Fibroblast of the aortic adventitia (primary cell): ENCODE data around the gene CLPSL1. TPM values are rescaled to one million over a fixed set of nuclear protein-coding genes. Genes with fewer than 3 reads are reported as not detected.

Experiments
- DNase-seq: peaks from one replicate; pipeline ENCODE4 v3.0.0-alpha.2; 2010; ENCODE audit warnings: low read depth
- H3K4me3 ChIP-seq: 2 replicates; pipeline ENCODE4 v1.5.1; 2011; ENCODE audit warnings: low read depth, mild to moderate bottlenecking, control low read depth, low read length, moderate library complexity
- total RNA-seq: library from RNA; depleted of rRNA; stranded (reverse); fragments of >200 nt; gene quantifications from 2 replicates; pipeline ENCODE4 v1.2.3, GENCODE V29; 2012; ENCODE audit warnings: low replicate concordance
- TF ChIP-seq, protein P1 (sequence below): IDR thresholded peaks from 2 replicates; pipeline ENCODE4 v1.5.1; 2011; ENCODE audit warnings: mild to moderate bottlenecking, low read length, control low read depth, inconsistent platforms; ENCODE audit not compliant: insufficient read depth

Gene CLPSL1
- total RNA-seq, 1 donor, result not detected

DNA sequence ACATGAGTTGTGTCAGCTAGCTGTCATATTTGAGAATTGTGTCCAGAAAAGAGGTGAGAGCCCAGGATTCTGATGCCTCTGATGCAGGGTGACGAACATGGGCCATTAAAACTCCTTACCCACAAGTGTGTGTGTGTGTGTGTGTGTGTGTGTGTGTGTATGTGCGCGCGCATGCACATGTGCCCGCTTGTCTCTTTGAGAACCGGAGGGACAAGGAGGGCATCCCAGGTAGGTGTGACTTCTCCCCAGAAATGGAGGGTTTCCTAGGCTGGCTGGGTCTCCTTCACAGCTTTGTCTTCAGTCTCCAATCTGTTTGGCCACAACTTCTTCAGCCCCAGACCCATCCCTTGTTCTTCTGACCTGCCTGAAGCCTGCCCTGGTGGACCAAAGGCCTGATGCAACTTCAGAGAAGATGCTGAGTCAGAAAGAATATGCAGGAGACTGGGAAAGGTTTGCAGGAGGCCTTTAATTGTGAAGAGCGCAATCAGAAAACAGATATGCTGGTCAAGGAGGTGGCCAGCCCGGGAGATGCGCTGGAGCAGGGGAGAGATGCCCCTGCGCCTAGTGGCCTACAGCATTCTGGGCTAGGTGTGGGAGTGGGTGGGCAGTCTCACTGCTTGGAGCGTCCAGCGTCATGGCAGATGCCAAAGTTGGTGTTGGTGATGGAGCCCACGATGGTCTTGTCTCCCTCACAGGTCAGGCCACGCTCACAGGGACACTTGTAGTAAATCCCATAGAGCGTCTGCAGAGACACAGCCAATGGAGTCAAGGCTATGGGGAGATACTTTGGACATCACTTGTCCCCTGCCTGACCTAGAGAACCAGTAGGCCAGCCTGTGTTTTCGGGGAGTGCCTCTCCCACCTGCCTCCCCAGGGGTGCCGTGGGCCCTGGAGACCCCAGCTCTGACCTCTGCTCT, 14.0 kb downstream of the CLPSL1 start:
- TF ChIP-seq, protein P1, sequence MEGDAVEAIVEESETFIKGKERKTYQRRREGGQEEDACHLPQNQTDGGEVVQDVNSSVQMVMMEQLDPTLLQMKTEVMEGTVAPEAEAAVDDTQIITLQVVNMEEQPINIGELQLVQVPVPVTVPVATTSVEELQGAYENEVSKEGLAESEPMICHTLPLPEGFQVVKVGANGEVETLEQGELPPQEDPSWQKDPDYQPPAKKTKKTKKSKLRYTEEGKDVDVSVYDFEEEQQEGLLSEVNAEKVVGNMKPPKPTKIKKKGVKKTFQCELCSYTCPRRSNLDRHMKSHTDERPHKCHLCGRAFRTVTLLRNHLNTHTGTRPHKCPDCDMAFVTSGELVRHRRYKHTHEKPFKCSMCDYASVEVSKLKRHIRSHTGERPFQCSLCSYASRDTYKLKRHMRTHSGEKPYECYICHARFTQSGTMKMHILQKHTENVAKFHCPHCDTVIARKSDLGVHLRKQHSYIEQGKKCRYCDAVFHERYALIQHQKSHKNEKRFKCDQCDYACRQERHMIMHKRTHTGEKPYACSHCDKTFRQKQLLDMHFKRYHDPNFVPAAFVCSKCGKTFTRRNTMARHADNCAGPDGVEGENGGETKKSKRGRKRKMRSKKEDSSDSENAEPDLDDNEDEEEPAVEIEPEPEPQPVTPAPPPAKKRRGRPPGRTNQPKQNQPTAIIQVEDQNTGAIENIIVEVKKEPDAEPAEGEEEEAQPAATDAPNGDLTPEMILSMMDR, result no peak
- no peak for DNase-seq
- no peak overlapping the region for H3K4me3 ChIP-seq

DNA sequence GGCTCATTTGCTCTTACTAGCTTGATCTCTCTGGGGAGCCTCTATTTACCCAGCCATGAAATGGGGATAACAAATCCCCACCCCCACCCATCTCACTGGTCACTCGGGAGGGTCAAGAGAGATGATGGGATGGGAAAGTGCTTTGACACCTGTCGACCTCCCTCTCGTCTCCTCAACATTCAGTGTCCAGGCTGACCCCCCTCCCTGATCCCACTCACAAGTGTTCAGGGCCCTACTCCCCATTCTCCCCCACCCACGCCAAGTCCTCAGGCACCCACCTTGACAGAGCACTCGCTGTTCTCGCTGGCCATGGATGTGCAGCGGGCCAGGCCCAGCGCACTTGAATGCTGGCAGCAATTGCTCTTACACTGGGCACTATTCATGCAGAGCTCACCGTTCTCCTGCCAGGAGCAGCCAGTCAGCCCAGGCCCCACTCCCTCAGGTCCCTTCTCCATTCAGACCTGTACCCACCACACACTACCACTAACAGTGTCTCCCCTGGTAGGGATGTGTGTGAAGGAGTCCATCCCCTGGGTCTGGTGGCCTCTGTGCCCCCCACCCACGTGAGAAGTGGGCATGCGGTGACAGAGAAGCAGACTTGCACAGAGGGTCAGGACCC, 14.7 kb downstream of the CLPSL1 start:
- DNase-seq, result no peak
- H3K4me3 ChIP-seq, result no peak overlapping the region
- TF ChIP-seq, protein P1, result no peak

DNA sequence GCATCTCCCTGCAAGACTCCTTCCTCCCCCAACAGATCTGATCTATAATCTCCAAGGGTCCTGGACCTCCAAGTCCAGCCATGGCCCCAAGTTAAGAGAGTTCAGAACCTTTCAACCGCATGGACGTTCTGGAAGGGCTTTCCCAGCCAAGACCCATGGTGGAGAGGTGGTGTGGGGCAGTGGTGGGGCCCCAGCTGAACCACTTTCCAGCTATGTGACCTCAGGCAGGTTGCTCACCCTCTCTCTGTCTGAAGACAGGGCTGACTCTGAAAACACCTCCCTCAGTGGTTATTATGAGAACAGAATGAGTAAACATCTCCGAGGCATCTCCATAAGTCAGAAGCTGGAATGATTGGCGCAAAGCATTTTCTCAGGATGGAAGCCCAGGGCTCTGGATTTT, 15.4 kb downstream of the CLPSL1 start:
- no peak for DNase-seq
- no peak overlapping the region for H3K4me3 ChIP-seq
- TF ChIP-seq, protein P1, result no peak

DNA sequence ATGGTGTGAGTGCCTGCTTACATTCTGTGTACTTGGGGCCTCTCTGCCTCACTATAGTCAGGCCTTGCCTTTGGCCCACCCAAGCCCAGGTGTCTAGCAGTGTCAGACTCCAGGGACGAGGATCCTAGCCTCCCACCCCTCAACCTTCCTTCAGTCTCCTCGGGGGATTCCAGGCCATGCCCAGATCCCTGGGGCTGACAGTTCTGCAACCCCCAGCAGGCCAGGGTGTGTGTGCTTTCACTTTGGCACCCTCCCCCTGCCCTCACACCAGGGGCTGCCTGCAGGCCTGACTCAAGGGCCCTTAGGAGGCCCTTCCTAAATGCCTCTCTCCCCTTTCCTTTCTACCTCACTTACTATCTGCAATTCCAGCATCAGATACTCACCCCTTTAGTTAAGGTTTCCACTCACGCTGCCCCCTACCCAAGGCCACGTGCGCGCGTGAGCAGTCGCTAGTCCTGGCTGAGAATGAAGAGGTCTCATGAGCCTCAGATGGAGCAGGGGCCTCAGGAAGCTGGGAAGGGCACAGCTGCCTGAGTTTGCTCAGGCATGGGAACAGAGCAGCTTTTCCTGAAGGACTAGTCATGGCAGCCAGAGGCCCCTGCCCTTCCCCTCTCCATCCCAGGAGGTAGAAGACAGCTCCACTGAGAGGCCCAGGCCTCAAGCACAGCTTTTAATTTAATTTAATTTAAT, 17.2 kb downstream of the CLPSL1 start:
- no peak overlapping the region for H3K4me3 ChIP-seq
- DNase-seq, result no peak
- TF ChIP-seq, protein P1, result no peak

DNA sequence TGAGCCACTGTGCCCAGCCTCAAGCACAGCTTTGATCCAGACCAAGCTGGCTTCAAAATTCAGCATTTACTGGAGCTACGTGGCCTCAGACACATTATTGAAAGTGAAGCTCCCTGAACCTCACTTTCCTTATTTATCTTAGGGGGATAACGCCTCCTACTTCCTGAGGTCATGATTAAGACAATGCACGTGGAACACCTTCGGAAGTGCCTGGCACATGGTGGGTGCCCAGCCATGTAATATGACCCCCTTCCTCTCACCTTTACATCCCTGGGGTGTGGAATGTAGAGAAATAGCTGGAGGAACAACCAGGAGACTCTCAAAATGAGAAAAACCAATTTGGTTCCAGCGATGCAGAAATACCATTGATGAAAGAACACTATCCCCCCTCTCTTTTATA, 17.9 kb downstream of the CLPSL1 start:
- no peak overlapping the region for H3K4me3 ChIP-seq
- no peak for DNase-seq
- TF ChIP-seq, protein P1, result no peak

DNA sequence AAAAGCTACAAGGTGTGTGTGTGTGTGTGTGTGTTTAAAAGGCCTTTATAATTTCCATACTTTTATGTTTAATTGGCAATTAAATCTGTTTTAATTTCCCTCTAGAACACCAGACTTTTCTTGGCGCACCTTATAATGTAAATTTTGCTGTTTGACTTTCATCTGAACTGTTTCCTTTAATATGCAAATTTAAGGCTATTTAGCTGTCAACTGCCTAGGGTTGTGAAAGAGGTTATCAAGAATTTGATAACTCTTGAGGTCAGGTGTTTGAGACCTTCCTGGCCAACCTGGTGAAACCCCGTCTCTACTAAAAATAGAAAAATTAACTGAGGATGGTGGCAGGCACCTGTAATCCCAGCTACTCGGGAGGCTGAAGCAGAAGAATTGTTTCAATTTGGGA, 20.3 kb downstream of the CLPSL1 start:
- no peak for DNase-seq
- no peak overlapping the region for H3K4me3 ChIP-seq
- TF ChIP-seq, protein P1, result no peak
